ENCODE data around the gene PHKG2. TPM values are rescaled to one million over a fixed set of nuclear protein-coding genes. Genes with fewer than 3 reads are reported as not detected.
A peak's percentile ranks its signal among the peaks of the same experiment; 100 is the strongest.

Gene PHKG2
- total and polyA plus RNA-seq, 4 donors = 12.3 to 36.0 (median 18.3) TPM

DNA sequence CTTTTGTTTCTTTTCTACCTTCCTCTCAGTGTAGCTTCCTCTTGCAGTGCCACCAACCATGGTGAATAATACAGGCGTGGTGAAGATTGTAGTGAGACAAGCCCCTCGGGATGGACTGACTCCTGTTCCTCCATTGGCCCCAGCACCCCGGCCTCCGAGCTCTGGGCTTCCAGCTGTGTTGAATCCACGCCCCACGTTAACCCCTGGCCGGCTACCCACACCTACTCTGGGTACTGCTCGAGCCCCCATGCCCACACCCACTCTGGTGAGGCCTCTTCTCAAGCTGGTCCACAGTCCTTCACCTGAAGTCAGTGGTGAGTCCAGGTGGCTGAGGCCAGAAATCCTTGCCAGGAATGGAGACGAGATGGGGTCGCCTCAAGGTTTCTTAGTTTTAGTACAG is 25.3 kb upstream of the PHKG2 start:
- DNase-seq = no peak
- 85% methylated on average over 10 of the region's 10 CpGs for WGBS, 2 donors

DNA sequence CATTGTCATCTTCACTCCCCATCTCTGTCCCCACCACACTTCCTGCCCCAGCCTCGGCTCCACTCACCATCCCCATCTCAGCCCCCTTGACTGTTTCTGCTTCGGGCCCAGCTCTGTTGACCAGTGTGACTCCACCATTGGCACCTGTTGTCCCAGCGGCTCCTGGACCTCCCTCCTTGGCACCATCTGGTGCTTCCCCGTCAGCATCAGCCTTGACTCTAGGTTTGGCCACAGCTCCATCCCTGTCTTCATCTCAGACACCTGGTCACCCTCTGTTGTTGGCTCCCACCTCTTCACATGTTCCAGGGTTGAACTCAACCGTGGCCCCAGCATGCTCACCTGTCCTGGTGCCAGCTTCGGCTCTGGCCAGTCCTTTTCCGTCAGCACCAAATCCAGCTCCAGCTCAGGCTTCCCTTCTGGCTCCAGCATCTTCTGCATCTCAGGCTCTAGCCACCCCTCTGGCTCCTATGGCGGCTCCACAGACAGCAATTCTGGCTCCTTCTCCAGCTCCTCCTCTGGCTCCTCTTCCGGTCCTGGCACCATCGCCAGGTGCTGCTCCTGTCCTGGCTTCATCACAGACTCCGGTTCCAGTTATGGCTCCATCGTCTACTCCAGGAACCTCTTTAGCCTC is 24.4 kb upstream of the PHKG2 start:
- intact Hi-C loops (cut with DNase I) = no loop called here
- WGBS, 2 donors = 84 to 85% methylated on average over 12 of the region's 12 CpGs
- no peaks in the 10 kb centered on the region for H3K9me3 ChIP-seq (ENCODE audit: control insufficient read depth, low read length)
- H3K27ac ChIP-seq (ENCODE audit: low read depth in 1 of 2, low read length in 2 of 2) = no peak overlapping the region
- H3K27me3 ChIP-seq (ENCODE audit: control insufficient read depth in 1 of 2, insufficient read depth in 2 of 2, low read length in 1 of 2) = no peaks in the 10 kb centered on the region
- H3K4me1 ChIP-seq (ENCODE audit: control insufficient read depth in 1 of 2, insufficient read depth in 2 of 2, low read length in 2 of 2) = no peaks in the 10 kb centered on the region
- no peak overlapping the region for H3K4me3 ChIP-seq (ENCODE audit: low read length in 2 of 2)
- peaks cover 0 to 23% of the 10 kb centered on the region in 2 donors for H3K36me3 ChIP-seq (ENCODE audit: control insufficient read depth in 1 of 2, insufficient read depth in 2 of 2, low read length in 1 of 2)
- no peak for DNase-seq
- no peak for ATAC-seq (ENCODE audit: low FRiP score)

More for the DNA sequence above, 25.3 kb upstream of the PHKG2 start:
- Histone ChIP-seq H3K4me3 (ENCODE audit: low read length in 2 of 2) (no peak overlapping the region), H3K27ac (ENCODE audit: low read depth in 1 of 2, low read length in 2 of 2) (no peak overlapping the region), H3K9me3 (ENCODE audit: control insufficient read depth, low read length) (no peaks in the 10 kb centered on the region), H3K36me3 (ENCODE audit: control insufficient read depth in 1 of 2, insufficient read depth in 2 of 2, low read length in 1 of 2) (peaks cover 0 to 23% of the 10 kb centered on the region in 2 donors), H3K4me1 (ENCODE audit: control insufficient read depth in 1 of 2, insufficient read depth in 2 of 2, low read length in 2 of 2) (no peaks in the 10 kb centered on the region), H3K27me3 (ENCODE audit: control insufficient read depth in 1 of 2, insufficient read depth in 2 of 2, low read length in 1 of 2) (no peaks in the 10 kb centered on the region)
- intact Hi-C loops (cut with DNase I) = no loop called here
- no peak for ATAC-seq (ENCODE audit: low FRiP score)

DNA sequence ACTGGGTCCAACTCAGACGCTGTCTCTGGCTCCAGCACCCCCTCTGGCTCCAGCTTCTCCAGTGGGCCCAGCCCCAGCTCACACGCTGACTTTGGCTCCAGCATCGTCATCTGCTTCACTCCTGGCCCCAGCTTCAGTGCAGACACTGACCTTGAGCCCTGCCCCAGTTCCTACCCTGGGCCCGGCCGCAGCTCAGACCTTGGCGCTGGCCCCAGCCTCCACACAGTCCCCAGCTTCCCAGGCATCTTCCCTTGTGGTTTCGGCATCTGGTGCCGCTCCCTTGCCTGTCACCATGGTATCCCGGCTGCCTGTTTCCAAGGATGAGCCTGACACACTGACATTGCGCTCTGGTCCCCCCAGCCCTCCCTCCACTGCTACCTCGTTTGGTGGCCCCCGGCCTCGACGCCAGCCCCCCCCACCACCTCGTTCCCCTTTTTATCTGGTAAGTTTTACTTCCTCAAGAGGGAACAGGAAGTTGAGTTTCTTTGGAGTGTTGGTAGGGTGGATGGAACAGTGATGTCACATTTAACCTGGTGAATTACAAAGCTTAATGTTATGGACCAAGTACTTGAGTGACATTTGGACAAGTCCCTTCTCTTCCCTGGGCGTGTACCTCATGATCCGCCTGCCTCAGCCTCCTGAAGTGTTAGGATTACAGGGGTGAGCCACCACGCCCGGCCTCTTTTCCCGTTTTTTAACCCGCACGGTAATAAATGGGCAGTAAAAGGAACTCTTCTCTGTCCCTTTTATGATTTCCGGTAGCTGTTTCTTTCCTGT is 23.4 kb upstream of the PHKG2 start:
- WGBS, 2 donors = 76 to 77% methylated on average over 23 of the region's 23 CpGs
- Histone ChIP-seq H3K9me3 (ENCODE audit: control insufficient read depth, low read length) (no peaks in the 10 kb centered on the region), H3K4me1 (ENCODE audit: control insufficient read depth in 1 of 2, insufficient read depth in 2 of 2, low read length in 2 of 2) (no peaks in the 10 kb centered on the region), H3K27me3 (ENCODE audit: control insufficient read depth in 1 of 2, insufficient read depth in 2 of 2, low read length in 1 of 2) (no peaks in the 10 kb centered on the region), H3K36me3 (ENCODE audit: control insufficient read depth in 1 of 2, insufficient read depth in 2 of 2, low read length in 1 of 2) (peaks cover under 1 to 24% of the 10 kb centered on the region in 2 donors), H3K4me3 (ENCODE audit: low read length in 2 of 2) (no peak overlapping the region), H3K27ac (ENCODE audit: low read depth in 1 of 2, low read length in 2 of 2) (no peak overlapping the region)
- DNase-seq = peak in 1 of 2 donors; percentile 78
- intact Hi-C loops (cut with DNase I) = no loop called here
- ATAC-seq (ENCODE audit: low FRiP score) = no peak

DNA sequence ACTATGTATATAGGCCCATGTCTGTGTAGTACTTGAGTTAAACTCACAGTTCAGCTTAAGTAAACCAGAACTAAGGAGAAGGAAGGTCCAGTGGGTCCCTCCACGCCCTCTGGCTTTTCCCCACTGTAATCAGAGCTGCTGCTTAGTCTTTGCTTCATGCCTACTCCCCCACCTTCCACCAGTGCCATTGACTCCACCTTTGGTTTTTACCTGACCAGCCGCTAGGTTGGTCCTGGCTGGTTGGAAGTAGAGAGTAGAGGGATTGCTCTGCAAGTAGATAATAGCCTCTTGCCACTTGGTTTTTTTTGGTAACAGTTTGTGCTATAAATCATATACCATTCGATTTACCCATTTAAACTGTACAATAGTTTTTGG is 22.8 kb upstream of the PHKG2 start:
- H3K9me3 ChIP-seq (ENCODE audit: control insufficient read depth, low read length) = no peaks in the 10 kb centered on the region
- WGBS, 2 donors = 87 to 89% methylated on average over 3 of the region's 3 CpGs
- ATAC-seq (ENCODE audit: low FRiP score) (no peak), DNase-seq (no peak)
- H3K4me1 ChIP-seq (ENCODE audit: control insufficient read depth in 1 of 2, insufficient read depth in 2 of 2, low read length in 2 of 2) = no peaks in the 10 kb centered on the region
- peaks cover 2 to 24% of the 10 kb centered on the region in 2 donors for H3K36me3 ChIP-seq (ENCODE audit: control insufficient read depth in 1 of 2, insufficient read depth in 2 of 2, low read length in 1 of 2)
- H3K27me3 ChIP-seq (ENCODE audit: control insufficient read depth in 1 of 2, insufficient read depth in 2 of 2, low read length in 1 of 2) = no peaks in the 10 kb centered on the region
- H3K27ac ChIP-seq (ENCODE audit: low read depth in 1 of 2, low read length in 2 of 2) = no peak overlapping the region
- intact Hi-C loops (cut with DNase I) = no loop called here
- no peak overlapping the region for H3K4me3 ChIP-seq (ENCODE audit: low read length in 2 of 2)

DNA sequence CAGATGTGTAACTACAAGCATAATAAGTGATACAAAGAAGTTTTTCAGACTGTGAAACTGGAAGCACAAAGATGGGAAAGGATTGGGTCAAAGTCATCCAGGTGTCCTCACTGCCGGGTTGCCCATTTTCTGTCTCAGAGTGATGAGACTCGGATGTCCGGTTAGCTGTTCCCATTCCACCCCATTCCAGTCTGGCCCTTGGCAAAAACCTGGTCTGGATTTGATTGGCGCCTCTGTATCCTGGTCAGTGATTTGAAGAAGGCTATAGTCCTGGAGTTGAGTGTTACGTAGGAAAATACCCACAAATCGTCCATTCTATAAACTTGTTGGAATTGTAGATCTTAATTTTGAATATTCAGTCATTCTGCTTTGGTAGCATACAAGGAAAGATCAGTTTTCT is 19.9 kb upstream of the PHKG2 start:
- intact Hi-C loops (cut with DNase I) = no loop called here

DNA sequence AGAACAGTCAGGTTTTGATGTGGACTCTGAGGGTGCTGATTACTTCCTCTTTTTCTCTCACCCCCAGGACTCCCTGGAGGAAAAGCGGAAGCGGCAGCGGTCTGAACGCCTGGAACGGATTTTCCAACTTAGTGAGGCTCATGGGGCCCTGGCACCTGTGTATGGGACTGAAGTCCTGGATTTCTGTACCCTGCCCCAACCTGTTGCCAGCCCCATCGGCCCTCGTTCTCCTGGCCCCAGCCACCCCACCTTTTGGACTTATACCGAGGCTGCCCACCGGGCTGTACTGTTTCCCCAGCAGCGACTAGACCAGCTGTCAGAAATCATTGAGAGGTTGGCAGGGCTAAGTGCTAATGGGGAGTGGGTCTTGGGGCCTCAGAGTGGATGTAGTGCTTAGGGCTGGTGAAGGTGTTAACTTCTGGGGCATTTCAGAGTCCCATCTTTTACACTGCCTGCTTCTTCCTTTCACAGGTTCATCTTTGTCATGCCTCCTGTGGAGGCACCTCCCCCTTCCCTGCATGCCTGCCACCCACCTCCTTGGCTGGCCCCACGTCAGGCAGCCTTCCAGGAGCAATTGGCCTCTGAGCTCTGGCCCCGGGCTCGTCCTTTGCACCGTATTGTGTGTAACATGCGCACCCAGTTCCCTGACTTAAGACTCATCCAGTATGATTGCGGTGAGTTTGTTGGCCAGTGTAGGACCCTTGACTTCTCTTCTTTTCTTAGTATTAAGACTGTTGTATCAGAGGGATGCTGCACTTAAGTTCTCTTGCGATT is 19.1 kb upstream of the PHKG2 start:
- Histone ChIP-seq H3K4me1 (ENCODE audit: control insufficient read depth in 1 of 2, insufficient read depth in 2 of 2, low read length in 2 of 2) (no peaks in the 10 kb centered on the region), H3K9me3 (ENCODE audit: control insufficient read depth, low read length) (no peaks in the 10 kb centered on the region), H3K36me3 (ENCODE audit: control insufficient read depth in 1 of 2, insufficient read depth in 2 of 2, low read length in 1 of 2) (peaks cover 6 to 19% of the 10 kb centered on the region in 2 donors), H3K4me3 (ENCODE audit: low read length in 2 of 2) (no peak overlapping the region), H3K27me3 (ENCODE audit: control insufficient read depth in 1 of 2, insufficient read depth in 2 of 2, low read length in 1 of 2) (no peaks in the 10 kb centered on the region), H3K27ac (ENCODE audit: low read depth in 1 of 2, low read length in 2 of 2) (no peak overlapping the region)
- no peak for ATAC-seq (ENCODE audit: low FRiP score)
- 75 to 82% methylated on average over 17 of the region's 17 CpGs for WGBS, 2 donors
- peak in 1 of 2 donors; percentile 72 for DNase-seq
- intact Hi-C loops (cut with DNase I) = no loop called here

More for the DNA sequence above, 19.9 kb upstream of the PHKG2 start:
- H3K27me3 ChIP-seq (ENCODE audit: control insufficient read depth in 1 of 2, insufficient read depth in 2 of 2, low read length in 1 of 2) = no peaks in the 10 kb centered on the region
- no peak overlapping the region for H3K4me3 ChIP-seq (ENCODE audit: low read length in 2 of 2)
- no peaks in the 10 kb centered on the region for H3K4me1 ChIP-seq (ENCODE audit: control insufficient read depth in 1 of 2, insufficient read depth in 2 of 2, low read length in 2 of 2)
- H3K27ac ChIP-seq (ENCODE audit: low read depth in 1 of 2, low read length in 2 of 2) = no peak overlapping the region
- H3K9me3 ChIP-seq (ENCODE audit: control insufficient read depth, low read length) = no peaks in the 10 kb centered on the region
- ATAC-seq (ENCODE audit: low FRiP score) (no peak), DNase-seq (no peak)
- WGBS, 2 donors = 88 to 89% methylated on average over 6 of the region's 6 CpGs
- H3K36me3 ChIP-seq (ENCODE audit: control insufficient read depth in 1 of 2, insufficient read depth in 2 of 2, low read length in 1 of 2) = peaks cover 3 to 18% of the 10 kb centered on the region in 2 donors

DNA sequence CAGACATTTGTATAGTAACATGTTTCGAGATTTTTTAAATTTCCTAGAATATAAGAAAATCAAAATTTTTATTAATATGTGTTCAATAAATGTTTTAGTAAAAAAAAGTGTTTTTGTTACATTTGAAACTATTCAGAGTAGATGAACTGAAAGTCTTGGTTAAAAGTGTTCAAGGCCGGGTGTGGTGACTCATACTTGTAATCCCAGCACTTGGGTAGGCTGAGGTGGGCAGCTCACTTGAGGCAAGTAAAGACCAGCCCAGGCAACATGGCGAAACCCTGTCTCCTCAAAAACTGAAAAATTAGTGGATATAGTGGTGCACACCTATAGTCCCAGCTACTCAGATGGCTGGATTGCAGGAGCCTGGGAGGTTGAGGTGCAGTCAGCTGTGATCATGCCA is 16.8 kb upstream of the PHKG2 start:
- ATAC-seq (ENCODE audit: low FRiP score) (no peak), DNase-seq (no peak)
- 95 to 96% methylated on average over 3 of the region's 3 CpGs for WGBS, 2 donors
- H3K27me3 ChIP-seq (ENCODE audit: control insufficient read depth in 1 of 2, insufficient read depth in 2 of 2, low read length in 1 of 2) = no peaks in the 10 kb centered on the region
- intact Hi-C loops (cut with DNase I) = no loop called here
- H3K27ac ChIP-seq (ENCODE audit: low read depth in 1 of 2, low read length in 2 of 2) = no peak overlapping the region
- H3K4me1 ChIP-seq (ENCODE audit: control insufficient read depth in 1 of 2, insufficient read depth in 2 of 2, low read length in 2 of 2) = no peaks in the 10 kb centered on the region
- no peak overlapping the region for H3K4me3 ChIP-seq (ENCODE audit: low read length in 2 of 2)
- no peaks in the 10 kb centered on the region for H3K9me3 ChIP-seq (ENCODE audit: control insufficient read depth, low read length)
- peaks cover 6 to 20% of the 10 kb centered on the region in 2 donors for H3K36me3 ChIP-seq (ENCODE audit: control insufficient read depth in 1 of 2, insufficient read depth in 2 of 2, low read length in 1 of 2)

DNA sequence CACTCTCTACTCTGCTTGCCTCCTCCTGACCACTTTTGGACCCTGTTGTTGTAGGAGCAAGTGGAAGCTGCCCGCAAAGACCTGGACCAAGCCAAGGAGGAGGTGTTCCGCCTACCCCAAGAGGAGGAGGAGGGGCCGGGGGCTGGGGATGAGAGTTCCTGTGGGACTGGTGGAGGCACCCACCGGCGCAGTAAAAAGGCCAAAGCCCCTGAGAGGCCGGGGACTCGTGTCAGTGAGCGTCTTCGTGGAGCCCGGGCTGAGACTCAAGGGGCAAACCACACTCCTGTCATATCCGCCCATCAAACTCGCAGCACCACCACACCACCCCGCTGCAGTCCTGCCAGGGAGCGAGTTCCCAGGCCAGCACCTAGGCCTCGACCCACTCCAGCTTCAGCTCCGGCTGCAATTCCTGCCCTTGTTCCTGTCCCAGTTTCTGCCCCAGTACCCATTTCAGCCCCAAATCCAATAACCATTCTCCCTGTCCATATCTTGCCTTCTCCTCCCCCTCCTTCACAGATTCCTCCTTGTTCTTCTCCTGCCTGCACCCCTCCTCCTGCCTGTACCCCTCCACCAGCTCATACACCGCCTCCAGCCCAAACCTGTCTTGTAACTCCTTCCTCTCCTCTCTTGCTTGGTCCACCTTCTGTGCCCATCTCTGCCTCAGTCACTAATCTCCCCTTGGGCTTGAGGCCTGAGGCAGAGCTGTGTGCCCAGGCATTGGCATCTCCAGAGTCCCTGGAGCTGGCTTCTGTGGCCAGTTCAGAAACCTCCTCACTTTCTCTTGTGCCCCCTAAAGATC is 11.0 kb upstream of the PHKG2 start:
- no peak overlapping the region for H3K4me3 ChIP-seq (ENCODE audit: low read length in 2 of 2)
- peaks cover 0 to 2% of the 10 kb centered on the region in 2 donors for H3K4me1 ChIP-seq (ENCODE audit: control insufficient read depth in 1 of 2, insufficient read depth in 2 of 2, low read length in 2 of 2)
- H3K9me3 ChIP-seq (ENCODE audit: control insufficient read depth, low read length) = no peaks in the 10 kb centered on the region
- WGBS, 2 donors = 89 to 90% methylated on average over 17 of the region's 17 CpGs
- no peaks in the 10 kb centered on the region for H3K27me3 ChIP-seq (ENCODE audit: control insufficient read depth in 1 of 2, insufficient read depth in 2 of 2, low read length in 1 of 2)
- peaks cover 4 to 14% of the 10 kb centered on the region in 2 donors for H3K36me3 ChIP-seq (ENCODE audit: control insufficient read depth in 1 of 2, insufficient read depth in 2 of 2, low read length in 1 of 2)
- ATAC-seq (ENCODE audit: low FRiP score) (no peak), DNase-seq (peak in 1 of 2 donors; percentile 73)
- H3K27ac ChIP-seq (ENCODE audit: low read depth in 1 of 2, low read length in 2 of 2) = no peak overlapping the region
- intact Hi-C loops (cut with DNase I) = no loop called here

Measured in aorta (tissue), 5 donors.